K562 (cell line): ENCODE measurements around the gene CITED2. TPM values are rescaled to one million over a fixed set of nuclear protein-coding genes. Genes with fewer than 3 reads are reported as not detected.

Experiments used
- CHD1 ChIP-seq: fragments of 200-600 bp; sonication (generic); IDR thresholded peaks from one replicate; pipeline ENCODE4 v1.6.1; 2012; ENCODE audit warnings: mild to moderate bottlenecking, moderate library complexity, low read length, inconsistent platforms
- ETV5 ChIP-seq: sonication (generic); formaldehyde crosslinking; IDR thresholded peaks from 2 replicates; pipeline ENCODE4 v1.4.0; 2020; ENCODE audit warnings: low read depth, mild to moderate bottlenecking, missing genetic modification reagents
- GATAD2B ChIP-seq: fragments of 450-650 bp; IDR thresholded peaks from 2 replicates; pipeline ENCODE4 v1.6.1; 2017; ENCODE audit warnings: mild to moderate bottlenecking, borderline replicate concordance
- GTF3C2 ChIP-seq: IDR thresholded peaks from 3 replicates; pipeline ENCODE4 v1.6.1; 2011; ENCODE audit warnings: borderline replicate concordance, mild to moderate bottlenecking, moderate library complexity; ENCODE audit not compliant: insufficient read length; ENCODE audit errors: extremely low read depth
- KLF10 ChIP-seq: fragments of 250-450 bp; sonication (Bioruptor Pico); IDR thresholded peaks from 2 replicates; pipeline ENCODE4 v1.6.1; 2021; ENCODE audit warnings: matching md5 sums
- PREB ChIP-seq: sonication (generic); formaldehyde crosslinking; IDR thresholded peaks from 2 replicates; pipeline ENCODE4 v1.8.1; 2023; ENCODE audit warnings: mild to moderate bottlenecking, missing genetic modification reagents
- RBM22 ChIP-seq: fragments of 200-400 bp; formaldehyde crosslinking; IDR thresholded peaks from 2 replicates; pipeline ENCODE4 v1.6.1; 2018; ENCODE audit warnings: low read length, low read depth; ENCODE audit not compliant: poor library complexity, severe bottlenecking
- XRCC5 ChIP-seq: fragments of 200-400 bp; formaldehyde crosslinking; IDR thresholded peaks from 2 replicates; pipeline ENCODE4 v1.6.1; 2017; ENCODE audit warnings: low read depth, mild to moderate bottlenecking, low read length
- ZBTB2 ChIP-seq: fragments of 450-650 bp; IDR thresholded peaks from 2 replicates; pipeline ENCODE4 v1.6.1; 2016; ENCODE audit warnings: antibody characterized with exemption
- ZKSCAN8 ChIP-seq: fragments of 200-800 bp; sonication (Bioruptor generic); IDR thresholded peaks from 2 replicates; pipeline ENCODE4 v1.6.1; 2016; ENCODE audit warnings: missing genetic modification characterization, missing compliant biosample characterization
- ZNF318 ChIP-seq, 2 experiments: fragments of 450-650 bp; IDR thresholded peaks; 2 replicates each; pipeline ENCODE4 v1.6.1; 2016; ENCODE audit warnings: mild to moderate bottlenecking in 2 of 2, borderline replicate concordance in 1 of 2, low read depth in 1 of 2, moderate library complexity in 1 of 2
- ZNF507 ChIP-seq: conservative IDR thresholded peaks from 2 replicates; pipeline ENCODE4 v1.6.1; 2017; ENCODE audit warnings: missing genetic modification characterization, missing compliant biosample characterization
- polyA plus RNA-seq, 8 experiments: library from polyadenylated mRNA; depleted of rRNA in 4 of 8; stranded (reverse) in 5 of 8; unstranded in 3 of 8; fragments of >200 nt; fragmentation: Nextera tagmentation in 2 of 8; fragmentation: Illumina TruSeq in 1 of 8; extraction: Ambion mirVana in 2 of 8; extraction: Trizol in 1 of 8; gene quantifications; 2 replicates each; pipeline versions ENCODE4 v1.2.1 to v1.2.3, GENCODE V29; 2011 to 2014; ENCODE audit warnings: inconsistent platforms in 1 of 8, missing spikeins in 1 of 8
- total RNA-seq, 7 experiments: library from RNA; depleted of rRNA in 6 of 7; stranded (reverse); fragments of >200 nt in 6 of 7; fragmentation: Illumina TruSeq in 2 of 7; extraction: Trizol in 2 of 7; gene quantifications; 2 replicates each; pipeline versions ENCODE4 v1.2.1 to v1.2.3, GENCODE V29; 2011 to 2021; ENCODE audit warnings: low replicate concordance in 1 of 7

CITED2 gene
- total and polyA plus RNA-seq, 9 of the 15 experiments (the other 6 are each of a cell fraction or from before 2014, with no cell fraction given), result 0.21 to 86.1 (median 17.5) TPM

GRCh38 chr6:139373154-139373927, 1.1 kb downstream of the CITED2 start (continued):
- TF ChIP-seq PREB (CRISPR knock-in tag) (peak; percentile 95; the same call in 1 of the 2 replicates), ZNF318 (IDR thresholded peaks at IDR 0.05; ENCODE audit: borderline replicate concordance in 1 of 2, low read depth in 1 of 2) (no peak), GATAD2B (peak; percentile 62; the same call in 1 of the 2 replicates), CHD1 (peak; percentile 70), ZKSCAN8 (CRISPR knock-in tag) (no peak), ZNF507 (tag) (no peak), ETV5 (CRISPR knock-in tag) (no peak), ZBTB2 (no peak), GTF3C2 (no peak), XRCC5 (0 out of 2 replicates have a peak, but pooled peaks have one; percentile 30), RBM22 (peak; percentile 90), KLF10 (CRISPR knock-in tag) (no peak)
